LoVo (cell line): Measurements from ENCODE around the gene NAP1L4.

Experiments used
- DNase-seq: peaks from one replicate; pipeline ENCODE4 v3.0.0-alpha.2; 2016; ENCODE audit warnings: low spot score

NAP1L4 gene

GRCh38 chr11:3010521-3011275 is 18.6 kb upstream of the NAP1L4 start:
- no peak for DNase-seq

- DNase-seq, result no peak
These were observed 17.9 kb upstream of the NAP1L4 start for GRCh38 chr11:3010004-3010403.

GRCh38 chr11:3009481-3009880 is 17.4 kb upstream of the NAP1L4 start:
- no peak for DNase-seq

GRCh38 chr11:3008746-3009336 is 16.7 kb upstream of the NAP1L4 start:
- DNase-seq, result no peak

GRCh38 chr11:3007404-3008010 is 15.4 kb upstream of the NAP1L4 start:
- no peak for DNase-seq

- no peak for DNase-seq
These were observed 14.6 kb upstream of the NAP1L4 start for GRCh38 chr11:3006505-3007260.

- DNase-seq, result no peak
These were observed 12.4 kb upstream of the NAP1L4 start for GRCh38 chr11:3004481-3004880.

GRCh38 chr11:3003396-3004231 is 11.5 kb upstream of the NAP1L4 start:
- no peak for DNase-seq

- DNase-seq, result no peak
These were observed 10.7 kb upstream of the NAP1L4 start for GRCh38 chr11:3002871-3003270.

GRCh38 chr11:3002351-3002861 is 10.3 kb upstream of the NAP1L4 start:
- DNase-seq, result no peak

GRCh38 chr11:3001496-3001895 is 9.4 kb upstream of the NAP1L4 start:
- no peak for DNase-seq

GRCh38 chr11:3000032-3000961 is 8.2 kb upstream of the NAP1L4 start:
- no peak for DNase-seq

- no peak for DNase-seq
These were observed 7.4 kb upstream of the NAP1L4 start for GRCh38 chr11:2999464-2999998.

GRCh38 chr11:2998073-2998850 is 6.1 kb upstream of the NAP1L4 start:
- no peak for DNase-seq

GRCh38 chr11:2997406-2997805 is 5.3 kb upstream of the NAP1L4 start:
- DNase-seq, result no peak

GRCh38 chr11:2996976-2997375 is 4.8 kb upstream of the NAP1L4 start:
- DNase-seq, result no peak

- DNase-seq, result no peak
These were observed 3.9 kb upstream of the NAP1L4 start for GRCh38 chr11:2995893-2996554.

- DNase-seq, result no peak
These were observed 3.0 kb upstream of the NAP1L4 start for GRCh38 chr11:2995031-2995561.

- no peak for DNase-seq
These were observed 2.2 kb upstream of the NAP1L4 start for GRCh38 chr11:2994336-2994730.
